Mucosa of stomach (tissue), 1 donor: ENCODE data around the gene XYLT1.

ENCODE experiments used
- H3K27me3 ChIP-seq: one replicate; pipeline ENCODE4 v1.7.0; 2013; ENCODE audit warnings: mild to moderate bottlenecking, low read length; ENCODE audit not compliant: control insufficient read depth, insufficient read depth
- H3K36me3 ChIP-seq: one replicate; pipeline ENCODE4 v1.7.0; 2013; ENCODE audit warnings: low read length; ENCODE audit not compliant: control insufficient read depth, insufficient read depth
- H3K4me1 ChIP-seq: one replicate; pipeline ENCODE4 v1.7.0; 2013; ENCODE audit warnings: mild to moderate bottlenecking, low read length; ENCODE audit not compliant: control insufficient read depth, insufficient read depth
- H3K4me3 ChIP-seq: one replicate; pipeline ENCODE4 v1.7.0; 2013; ENCODE audit warnings: low read length
- H3K9ac ChIP-seq: one replicate; pipeline ENCODE4 v1.7.0; 2013; ENCODE audit warnings: mild to moderate bottlenecking, low read length, moderate library complexity
- H3K9me3 ChIP-seq: one replicate; pipeline ENCODE4 v1.7.0; 2013; ENCODE audit warnings: mild to moderate bottlenecking, low read length, moderate library complexity; ENCODE audit not compliant: control insufficient read depth
- donor health status: Pancreatic carcinoma.

XYLT1 gene

DNA sequence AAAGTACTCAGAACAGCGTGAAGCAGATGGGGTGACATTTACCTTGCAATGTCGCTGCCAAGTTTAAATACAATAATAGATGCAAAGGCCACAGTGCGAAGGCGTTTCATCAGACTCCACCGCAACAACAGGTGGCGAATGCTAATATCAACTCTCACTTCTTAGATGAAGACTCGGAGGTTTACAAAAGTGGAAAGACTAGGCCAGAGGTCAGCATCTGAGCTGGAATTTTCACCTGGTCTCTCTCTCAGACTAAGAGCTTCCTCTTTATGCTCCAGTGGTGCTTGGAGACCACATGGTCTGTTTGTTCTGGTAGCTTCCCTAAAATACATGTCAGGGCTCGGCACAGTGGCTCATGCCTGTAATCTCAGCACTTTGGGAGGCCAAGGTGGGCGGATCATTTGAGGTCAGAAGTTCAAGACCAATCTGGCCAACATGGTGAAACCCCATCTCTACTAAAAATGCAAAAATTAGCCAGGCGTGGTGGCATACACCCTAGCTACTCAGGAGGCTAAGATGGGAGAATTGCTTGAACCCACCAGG lies 169.1 kb downstream of the XYLT1 start:
- no peak overlapping the region for H3K4me3 ChIP-seq
- no peaks in the 10 kb centered on the region for H3K9me3 ChIP-seq
- H3K4me1 ChIP-seq: peaks cover 50% of the 10 kb centered on the region
- no peak overlapping the region for H3K9ac ChIP-seq
- H3K36me3 ChIP-seq: no peaks in the 10 kb centered on the region
- no peaks in the 10 kb centered on the region for H3K27me3 ChIP-seq

DNA sequence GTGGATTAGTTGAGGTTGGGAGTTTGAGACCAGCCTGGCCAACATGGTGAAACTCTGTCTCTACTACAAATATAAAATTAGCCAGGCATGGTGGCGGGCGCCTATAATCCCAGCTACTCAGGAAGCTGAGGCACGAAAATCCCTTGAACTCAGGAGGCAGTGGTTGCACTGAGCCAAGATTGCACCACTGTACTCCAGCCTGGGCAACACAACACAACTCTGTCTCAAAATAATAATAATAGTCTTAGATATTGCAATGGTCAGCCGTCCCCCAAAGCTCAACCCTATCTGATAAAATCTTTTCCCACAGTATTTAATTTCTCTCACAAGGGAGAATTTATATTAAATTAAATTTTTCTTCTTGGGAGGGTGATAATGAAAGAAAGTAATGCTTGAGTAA lies 169.6 kb downstream of the XYLT1 start:
- no peak overlapping the region for H3K9ac ChIP-seq
- H3K9me3 ChIP-seq: no peaks in the 10 kb centered on the region
- H3K27me3 ChIP-seq: no peaks in the 10 kb centered on the region
- H3K36me3 ChIP-seq: no peaks in the 10 kb centered on the region
- H3K4me1 ChIP-seq: peaks cover 50% of the 10 kb centered on the region
- H3K4me3 ChIP-seq: no peak overlapping the region

DNA sequence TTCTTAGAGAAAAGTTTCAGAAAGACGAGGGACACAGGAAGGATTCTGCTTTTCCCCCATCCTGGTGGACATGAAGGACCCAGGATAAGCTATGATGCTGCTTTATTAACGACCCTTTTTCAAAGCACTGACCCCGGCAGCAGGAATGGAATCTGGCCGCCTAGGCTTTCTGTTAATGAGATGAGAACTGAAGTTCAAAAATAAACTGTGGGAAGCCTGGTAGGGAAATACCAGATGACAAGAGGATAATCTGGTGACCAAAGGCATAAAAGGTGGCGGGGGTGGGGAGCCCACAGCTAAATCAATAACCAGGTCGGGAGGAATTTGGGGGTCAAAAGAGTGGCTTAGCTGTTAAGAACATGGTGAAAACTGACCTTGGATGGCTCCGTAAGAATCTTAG lies 171.0 kb downstream of the XYLT1 start:
- Histone ChIP-seq H3K4me3 (no peak overlapping the region), H3K27me3 (no peaks in the 10 kb centered on the region), H3K9me3 (no peaks in the 10 kb centered on the region), H3K36me3 (no peaks in the 10 kb centered on the region), H3K9ac (no peak overlapping the region), H3K4me1 (peaks cover 42% of the 10 kb centered on the region)

DNA sequence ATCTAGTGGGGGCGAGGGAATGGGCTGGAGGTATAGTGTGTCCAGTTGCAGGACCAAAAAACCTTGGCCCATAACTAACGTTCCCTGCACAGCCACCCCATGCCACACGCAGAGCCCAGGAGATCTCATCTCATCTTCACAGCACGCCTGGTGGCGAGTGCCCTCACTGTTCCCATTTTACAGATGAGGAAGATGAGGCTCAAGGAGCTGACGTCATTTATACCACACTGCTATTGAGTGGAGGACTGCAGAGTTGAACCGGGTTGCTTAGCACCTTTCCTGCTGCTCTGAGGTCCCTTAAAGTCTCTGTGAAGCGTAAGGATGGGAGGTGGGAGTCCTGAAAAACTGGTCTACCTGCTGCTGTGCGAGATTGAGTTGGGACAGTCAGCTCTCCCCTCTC lies 172.5 kb downstream of the XYLT1 start:
- H3K9ac ChIP-seq: no peak overlapping the region

DNA sequence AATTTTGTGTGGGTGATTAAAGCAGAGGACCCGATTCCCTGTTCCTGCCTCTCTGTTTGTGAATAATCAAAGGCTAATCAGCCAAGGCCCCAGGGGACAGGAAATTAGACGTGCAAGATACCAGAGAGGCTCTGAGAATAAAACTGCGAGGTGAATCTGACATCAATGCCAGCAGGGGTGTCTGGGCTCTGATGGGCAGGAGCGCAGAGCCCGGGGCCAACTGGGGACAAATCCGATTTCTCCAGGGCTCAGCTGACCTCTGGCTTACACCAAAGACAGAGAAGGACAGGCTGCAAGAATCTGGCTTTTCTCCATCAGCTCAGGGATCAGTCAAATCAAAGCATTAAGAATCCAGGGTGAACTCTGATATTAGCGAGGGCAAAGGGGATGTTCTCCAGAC lies 174.3 kb downstream of the XYLT1 start:
- Histone ChIP-seq H3K9me3 (no peaks in the 10 kb centered on the region), H3K4me1 (peaks cover 13% of the 10 kb centered on the region), H3K9ac (no peak overlapping the region), H3K27me3 (no peaks in the 10 kb centered on the region), H3K36me3 (no peaks in the 10 kb centered on the region), H3K4me3 (no peak overlapping the region)

More for the DNA sequence above, 172.5 kb downstream of the XYLT1 start:
- H3K4me3 ChIP-seq: no peak overlapping the region
- no peaks in the 10 kb centered on the region for H3K9me3 ChIP-seq
- no peaks in the 10 kb centered on the region for H3K36me3 ChIP-seq
- H3K4me1 ChIP-seq: peaks cover 29% of the 10 kb centered on the region
- H3K27me3 ChIP-seq: no peaks in the 10 kb centered on the region

DNA sequence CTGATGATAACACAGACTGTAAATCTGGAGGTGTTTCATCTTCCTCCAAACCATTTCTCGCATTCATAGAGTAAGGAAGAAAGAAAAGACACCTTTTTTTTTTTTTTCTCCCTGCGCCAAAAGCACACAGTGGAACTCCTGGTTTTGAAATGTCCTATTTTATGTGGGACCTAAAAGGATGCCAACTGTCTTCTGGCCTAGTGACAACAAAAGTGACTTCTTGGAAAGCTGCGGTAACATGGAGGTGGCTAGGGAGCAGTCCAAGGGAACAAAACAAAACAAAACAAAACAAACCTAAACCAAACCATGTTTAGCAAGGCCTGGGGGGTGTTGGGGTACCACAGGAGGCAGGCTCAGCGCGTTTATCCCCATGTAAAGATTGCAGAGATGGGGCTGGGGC lies 174.8 kb downstream of the XYLT1 start:
- Histone ChIP-seq H3K4me3 (no peak overlapping the region), H3K4me1 (peaks cover 10% of the 10 kb centered on the region), H3K36me3 (no peaks in the 10 kb centered on the region), H3K9ac (no peak overlapping the region), H3K9me3 (no peaks in the 10 kb centered on the region), H3K27me3 (no peaks in the 10 kb centered on the region)

DNA sequence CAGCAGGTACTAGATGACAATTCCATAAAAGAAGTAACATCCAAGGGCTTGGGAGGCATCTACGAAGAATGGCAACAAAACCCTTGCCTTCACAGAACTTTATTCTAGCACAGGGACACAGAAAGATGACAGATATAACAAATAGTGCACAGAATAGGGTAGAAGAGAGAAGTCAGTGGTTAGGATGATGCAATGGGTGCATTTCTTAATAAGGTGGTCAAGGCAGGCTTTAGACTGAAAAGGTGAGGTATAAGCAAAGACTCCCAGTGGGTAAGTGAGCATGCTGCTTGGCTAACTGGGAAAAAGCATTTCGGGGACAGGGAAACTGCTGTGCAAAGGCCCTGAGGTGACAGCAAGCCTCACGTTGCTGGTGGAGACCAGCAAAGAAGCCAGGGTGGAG lies 175.9 kb downstream of the XYLT1 start:
- Histone ChIP-seq H3K36me3 (no peaks in the 10 kb centered on the region), H3K4me3 (no peak overlapping the region), H3K9me3 (no peaks in the 10 kb centered on the region), H3K9ac (no peak overlapping the region), H3K4me1 (peaks cover 10% of the 10 kb centered on the region), H3K27me3 (no peaks in the 10 kb centered on the region)

DNA sequence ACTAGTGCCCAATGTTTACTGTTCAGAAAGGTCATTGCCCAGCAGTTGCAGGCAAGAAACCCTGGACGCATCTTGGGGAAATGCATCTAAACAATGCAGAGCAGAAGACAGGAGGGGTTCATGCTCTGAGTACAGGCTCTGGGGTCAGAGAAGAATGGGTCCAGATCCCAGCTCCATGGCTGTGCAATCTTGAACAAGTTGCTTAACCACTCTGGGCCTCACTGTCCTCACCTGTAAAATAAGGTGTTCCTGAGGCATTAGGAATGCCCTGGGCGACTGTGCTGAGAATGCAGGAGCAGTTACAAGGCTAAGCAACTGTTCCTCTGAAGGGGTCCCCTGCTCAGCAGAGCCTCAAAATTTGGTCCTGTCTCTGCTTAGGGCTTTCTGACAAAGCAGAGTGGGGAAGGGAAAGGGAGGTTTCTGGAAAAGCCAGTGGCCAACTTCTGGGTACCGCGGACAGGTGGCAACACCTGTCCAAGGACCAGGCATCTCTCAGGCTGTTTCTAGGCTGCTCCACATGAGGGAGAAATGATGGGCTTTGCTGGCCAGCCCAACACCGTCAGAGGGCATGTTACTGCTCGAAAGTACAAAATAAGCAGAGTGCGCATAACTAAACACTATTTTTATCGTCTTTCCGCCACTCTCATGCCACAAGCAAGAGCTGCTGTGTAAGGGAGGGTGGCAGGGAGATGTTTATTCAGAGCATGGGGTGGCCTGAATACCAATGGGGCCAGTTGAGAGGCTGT lies 176.8 kb downstream of the XYLT1 start:
- peaks cover 10% of the 10 kb centered on the region for H3K4me1 ChIP-seq
- no peak overlapping the region for H3K4me3 ChIP-seq
- H3K9ac ChIP-seq: no peak overlapping the region
- H3K9me3 ChIP-seq: no peaks in the 10 kb centered on the region
- H3K27me3 ChIP-seq: no peaks in the 10 kb centered on the region
- no peaks in the 10 kb centered on the region for H3K36me3 ChIP-seq

DNA sequence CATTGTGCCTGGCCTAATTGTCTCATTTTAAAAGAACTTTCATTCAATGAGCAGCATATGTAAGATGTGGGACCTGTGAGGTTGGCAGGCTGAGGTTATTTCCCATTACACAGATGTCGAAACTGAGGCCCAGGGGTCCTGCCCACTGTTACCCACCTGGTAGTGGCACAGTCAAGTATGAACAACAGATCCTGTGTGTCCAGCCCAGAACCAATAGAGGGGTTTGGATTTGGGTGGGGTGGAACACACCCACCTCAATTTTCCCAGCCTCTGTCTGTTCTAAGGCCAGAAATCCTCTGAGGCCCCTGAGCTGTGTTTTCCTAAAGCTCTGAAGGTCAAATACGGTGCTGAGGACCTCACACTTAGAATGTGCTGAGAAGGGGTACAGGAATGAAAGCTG lies 179.5 kb downstream of the XYLT1 start:
- Histone ChIP-seq H3K36me3 (no peaks in the 10 kb centered on the region), H3K4me3 (no peak overlapping the region), H3K9me3 (no peaks in the 10 kb centered on the region), H3K27me3 (no peaks in the 10 kb centered on the region), H3K9ac (no peak overlapping the region), H3K4me1 (peaks cover 5% of the 10 kb centered on the region)

DNA sequence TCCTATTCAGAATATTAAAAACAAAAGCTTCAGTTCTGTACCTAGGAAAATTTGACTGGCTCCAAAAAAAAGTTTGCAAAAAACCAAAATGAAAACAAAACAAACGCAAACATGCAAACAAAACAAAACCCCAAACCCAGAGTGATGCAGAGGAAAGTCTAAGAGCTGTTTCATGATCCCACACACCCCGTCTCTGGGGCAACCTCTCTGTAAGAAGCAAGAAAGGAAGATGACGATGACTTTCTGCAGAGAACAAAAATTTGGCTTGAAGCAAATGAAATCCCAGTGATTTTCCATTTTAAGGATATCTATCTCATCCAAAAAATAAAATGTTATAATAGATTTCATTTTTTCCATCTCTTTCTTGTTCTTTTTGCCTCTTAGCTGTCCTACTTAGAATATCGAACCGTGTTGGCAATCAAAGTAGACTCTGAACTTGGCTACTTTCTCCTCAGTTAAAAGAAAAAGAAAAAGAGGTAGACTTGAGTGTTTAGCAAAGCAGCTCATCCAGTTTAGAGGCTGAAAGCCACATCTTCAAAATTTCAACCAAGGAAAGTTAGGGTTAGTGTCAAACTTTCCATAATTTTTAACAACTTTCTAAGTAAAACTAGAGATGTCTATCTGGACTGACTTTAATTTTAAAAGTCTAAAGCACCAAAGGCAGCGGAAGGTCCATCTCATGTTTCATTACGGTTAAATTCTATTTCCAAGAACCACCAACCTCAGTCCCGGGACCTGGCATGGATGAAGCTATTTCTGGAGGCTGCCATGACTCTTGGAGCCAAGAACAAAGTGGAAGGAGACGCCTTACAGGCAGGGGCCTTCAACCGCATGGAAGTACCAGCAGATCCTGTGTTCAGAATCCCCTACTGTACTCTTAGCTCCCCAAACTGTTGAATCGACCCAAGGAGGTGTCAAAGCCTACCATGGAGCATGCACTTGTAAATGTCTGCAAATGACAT lies 180.8 kb downstream of the XYLT1 start:
- no peaks in the 10 kb centered on the region for H3K27me3 ChIP-seq
- no peak overlapping the region for H3K4me3 ChIP-seq
- H3K9ac ChIP-seq: no peak overlapping the region
- no peaks in the 10 kb centered on the region for H3K9me3 ChIP-seq
- H3K4me1 ChIP-seq: peaks cover 4% of the 10 kb centered on the region
- no peaks in the 10 kb centered on the region for H3K36me3 ChIP-seq

DNA sequence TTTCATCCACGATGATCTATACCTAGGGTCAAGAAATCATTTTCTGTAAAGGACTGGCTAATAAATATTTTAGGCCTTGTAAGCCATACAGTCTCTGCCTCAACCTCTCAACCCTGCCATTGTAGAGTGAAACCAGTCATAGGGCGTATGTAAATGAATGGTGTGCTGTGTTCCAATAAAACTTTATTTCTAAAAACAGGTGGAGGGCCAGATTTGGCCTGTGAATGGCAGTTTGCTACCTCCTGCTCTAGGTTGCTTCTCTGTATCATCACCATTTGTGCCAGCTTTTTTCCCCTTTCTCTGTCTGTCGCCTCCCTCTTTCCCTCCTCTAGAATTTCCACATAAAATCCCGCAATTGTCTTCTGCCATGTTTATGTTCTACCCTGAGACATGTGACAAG lies 181.7 kb downstream of the XYLT1 start:
- no peaks in the 10 kb centered on the region for H3K36me3 ChIP-seq
- H3K9me3 ChIP-seq: no peaks in the 10 kb centered on the region
- no peaks in the 10 kb centered on the region for H3K4me1 ChIP-seq
- H3K4me3 ChIP-seq: no peak overlapping the region
- no peaks in the 10 kb centered on the region for H3K27me3 ChIP-seq
- H3K9ac ChIP-seq: no peak overlapping the region

DNA sequence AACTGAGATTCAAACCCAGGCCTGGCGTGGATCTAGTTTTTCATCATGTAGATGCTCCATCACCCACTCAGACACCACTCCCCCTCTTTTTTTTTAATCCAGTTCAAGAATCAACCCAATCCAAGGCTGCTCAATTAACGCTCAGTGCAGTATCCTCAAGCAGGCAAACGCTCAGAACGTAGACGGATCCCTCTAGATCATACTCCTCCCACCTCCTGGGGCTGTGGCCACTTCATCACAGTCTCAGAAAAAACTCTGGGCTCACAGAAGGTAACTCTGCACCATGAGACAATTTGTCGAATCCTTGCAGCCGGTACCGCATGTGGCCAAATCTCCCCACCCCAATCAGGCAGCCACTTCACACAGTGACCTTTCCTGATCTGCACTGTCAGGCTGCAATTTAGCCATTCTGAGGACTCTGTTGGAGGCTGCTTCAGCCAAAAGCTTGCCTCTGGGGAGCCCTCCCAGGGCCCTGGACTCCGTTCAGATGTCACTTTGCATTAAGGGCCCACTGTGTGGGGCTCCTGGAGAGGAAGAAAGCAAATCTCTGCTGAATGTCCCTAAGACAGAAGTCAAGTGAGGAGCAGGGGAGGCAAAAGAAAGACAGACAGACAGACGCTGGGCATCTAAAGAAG lies 183.5 kb downstream of the XYLT1 start:
- H3K4me3 ChIP-seq: no peak overlapping the region
- no peaks in the 10 kb centered on the region for H3K4me1 ChIP-seq
- no peaks in the 10 kb centered on the region for H3K9me3 ChIP-seq
- no peaks in the 10 kb centered on the region for H3K36me3 ChIP-seq
- no peak overlapping the region for H3K9ac ChIP-seq
- no peaks in the 10 kb centered on the region for H3K27me3 ChIP-seq
